ENCODE measurements around the gene CGB7.

DNA sequence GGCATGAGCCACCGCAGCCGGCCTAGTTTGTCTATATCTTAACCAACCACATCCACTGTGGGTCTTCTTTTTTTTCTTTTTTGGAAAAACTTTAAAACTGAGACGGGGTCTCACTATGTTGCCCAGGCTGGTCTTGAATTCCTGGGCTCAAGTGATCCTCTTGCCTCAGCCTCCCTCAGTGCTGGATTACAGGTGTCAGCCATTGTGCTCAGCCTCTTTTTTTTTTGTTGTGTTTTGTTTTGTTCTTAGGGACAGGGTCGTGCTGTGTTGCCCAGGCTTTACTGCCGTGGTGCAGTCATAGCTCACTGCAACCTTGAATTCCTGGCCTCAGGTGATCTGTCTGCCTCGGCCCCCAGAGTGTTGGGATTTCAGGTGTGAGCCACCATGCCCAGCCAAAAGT, 35.1 kb upstream of the CGB7 start:
- no peak for TF ChIP-seq POLR2A (IDR thresholded peaks at IDR 0.05)
- TF ChIP-seq CTCF (IDR thresholded peaks at IDR 0.05): no peak

Data from upper lobe of left lung (tissue), 4 donors.